GM21528 (cell line): ENCODE data around the gene CCDC175.

ENCODE experiments used
- ATAC-seq: cut with Tn5 transposase; IDR thresholded peaks from one replicate; pipeline ENCODE4 v1.9.1; 2021; ENCODE audit warnings: mild to moderate bottlenecking, moderate library complexity; ENCODE audit not compliant: unreplicated experiment, low FRiP score

CCDC175 gene

DNA sequence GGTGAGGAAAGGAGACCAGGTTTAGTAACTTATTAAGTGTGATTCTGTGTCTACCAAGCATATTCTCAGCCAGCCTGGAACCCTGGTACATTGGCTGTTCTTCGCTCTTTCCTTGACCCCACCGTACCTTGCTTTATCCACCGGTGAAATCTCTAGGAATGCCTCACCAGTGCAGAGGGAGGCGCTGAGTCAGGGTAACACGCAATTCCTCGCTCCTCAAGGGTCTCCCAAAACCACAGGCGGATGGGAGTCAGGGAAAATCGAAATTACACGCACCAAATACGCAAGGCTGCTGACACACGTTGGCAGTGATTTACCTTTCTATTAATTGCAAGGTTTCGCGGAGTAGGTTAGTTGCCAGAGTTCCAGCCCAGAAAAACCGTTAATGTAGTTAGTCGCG, 93.2 kb downstream of the CCDC175 start:
- no peak for ATAC-seq

DNA sequence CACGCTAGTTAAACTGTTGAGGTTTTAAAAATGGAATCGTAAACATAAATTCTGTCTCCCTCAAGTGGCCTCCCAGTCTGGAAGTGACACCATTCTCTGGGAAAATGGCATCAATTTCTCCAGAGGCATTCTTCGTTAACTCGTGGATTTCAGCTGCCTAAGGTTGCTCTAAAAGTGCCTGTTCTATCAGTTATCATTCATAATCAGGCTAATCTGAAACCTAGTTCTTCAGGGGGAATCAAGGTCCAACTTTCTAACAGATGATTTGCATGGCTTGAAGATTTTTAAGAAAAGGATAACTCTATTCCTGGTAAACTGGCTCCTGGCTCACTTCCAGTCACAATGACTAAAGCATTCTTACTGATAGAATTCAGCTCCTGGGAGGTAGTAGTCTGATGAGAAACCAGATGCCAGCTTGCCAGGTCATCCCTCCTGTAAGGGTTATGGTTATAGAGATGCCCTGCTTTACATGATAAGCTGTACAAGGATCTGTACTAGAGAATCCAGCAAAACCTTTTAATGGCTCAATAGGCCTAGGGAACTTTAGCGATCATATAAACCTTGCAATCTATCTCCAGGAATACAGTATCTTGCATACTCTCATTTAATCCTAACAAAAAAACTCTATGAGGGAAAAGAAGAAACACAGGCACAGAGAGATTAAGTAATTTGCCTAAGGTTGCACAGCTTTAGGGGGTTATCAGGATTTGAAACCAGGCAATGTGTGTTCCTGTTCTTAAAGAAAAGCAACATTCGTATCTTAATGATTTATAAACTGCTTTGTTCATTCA, 93.9 kb downstream of the CCDC175 start:
- no peak for ATAC-seq

DNA sequence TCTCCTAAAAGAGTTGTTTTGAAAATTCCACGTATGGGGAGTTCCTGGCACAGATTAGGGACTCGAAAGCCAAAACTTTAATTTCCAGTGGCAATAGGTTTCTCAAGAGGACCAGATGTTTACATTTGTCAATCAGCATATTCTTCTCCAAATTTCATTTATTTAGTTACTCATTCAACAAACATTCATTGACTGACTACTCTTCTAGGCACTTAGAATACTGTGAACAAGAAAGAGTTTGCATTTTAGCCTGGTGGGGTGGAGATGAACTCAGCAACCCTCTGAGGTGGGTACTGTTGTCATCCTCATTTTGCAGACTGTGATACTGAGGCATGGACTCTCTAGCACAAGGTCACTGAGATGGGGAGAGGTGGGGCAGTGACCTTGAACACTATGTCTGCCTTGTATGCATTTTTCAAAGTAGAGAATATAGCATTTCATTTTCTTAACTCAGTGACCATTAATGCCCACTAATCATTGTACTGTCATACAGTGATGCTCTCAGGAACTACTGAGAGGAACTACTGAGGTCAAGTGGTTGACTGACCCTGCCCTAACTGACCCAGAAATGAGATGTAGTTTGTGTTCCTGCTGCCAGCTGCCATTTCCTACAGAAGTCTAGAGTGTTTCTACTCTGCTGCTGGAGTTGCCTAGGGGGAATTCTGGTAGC, 94.6 kb downstream of the CCDC175 start:
- ATAC-seq = no peak

DNA sequence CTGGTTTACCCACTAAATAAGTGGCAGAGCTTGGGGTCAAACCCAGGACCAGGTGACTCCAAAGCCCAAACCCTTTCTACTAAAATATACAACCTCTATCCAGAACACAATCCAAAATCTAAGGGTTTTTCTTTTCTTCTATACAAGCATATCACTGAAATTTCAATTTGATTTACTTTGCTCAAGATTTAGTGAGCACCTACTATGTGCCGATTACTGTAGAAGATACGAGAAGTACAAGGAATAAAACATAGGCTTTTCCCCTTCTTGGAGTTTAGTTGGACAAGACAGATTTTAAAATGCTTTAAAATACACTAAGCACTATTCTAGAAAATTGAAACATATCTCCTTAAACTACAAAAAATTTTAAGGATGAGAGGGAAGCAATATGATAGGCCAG, 95.2 kb downstream of the CCDC175 start:
- ATAC-seq = no peak

DNA sequence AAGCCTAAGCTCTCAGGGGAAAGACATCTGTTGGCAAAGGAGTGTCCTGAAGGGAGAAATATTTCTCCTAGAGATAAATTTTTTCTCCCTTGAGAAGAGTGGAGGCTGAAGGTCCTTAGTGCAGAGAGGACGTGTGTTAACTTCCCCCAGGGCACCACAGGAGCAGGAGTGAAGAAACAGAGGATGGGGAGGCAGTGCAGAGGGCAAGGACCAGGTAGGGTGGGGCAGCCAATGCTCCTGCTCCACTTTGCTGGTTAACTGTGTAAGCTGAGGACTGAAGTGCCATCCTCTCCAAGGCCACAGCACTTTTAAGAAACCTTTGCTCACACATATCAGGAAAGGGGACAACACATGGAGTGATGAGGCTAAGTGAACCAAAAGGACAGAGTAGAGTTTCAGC, 96.4 kb downstream of the CCDC175 start:
- ATAC-seq = no peak

DNA sequence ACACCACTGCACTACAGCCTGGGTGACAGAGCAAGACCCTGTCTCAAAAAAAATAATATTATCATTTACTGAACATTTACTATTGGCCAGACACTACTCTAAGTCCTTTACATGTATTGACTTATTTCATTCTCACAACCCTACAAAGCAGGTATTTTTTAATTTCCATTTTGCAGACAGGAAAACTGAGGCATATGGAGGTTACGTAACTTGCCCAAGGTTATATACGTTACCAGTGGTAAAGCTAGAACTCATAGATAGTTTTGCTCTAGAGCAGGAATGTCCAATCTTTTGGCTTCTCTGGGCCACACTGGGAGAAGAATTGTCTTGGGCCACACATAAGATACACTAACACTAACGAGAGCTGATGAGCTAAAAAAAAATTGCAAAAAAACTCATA, 98.1 kb downstream of the CCDC175 start:
- no peak for ATAC-seq

DNA sequence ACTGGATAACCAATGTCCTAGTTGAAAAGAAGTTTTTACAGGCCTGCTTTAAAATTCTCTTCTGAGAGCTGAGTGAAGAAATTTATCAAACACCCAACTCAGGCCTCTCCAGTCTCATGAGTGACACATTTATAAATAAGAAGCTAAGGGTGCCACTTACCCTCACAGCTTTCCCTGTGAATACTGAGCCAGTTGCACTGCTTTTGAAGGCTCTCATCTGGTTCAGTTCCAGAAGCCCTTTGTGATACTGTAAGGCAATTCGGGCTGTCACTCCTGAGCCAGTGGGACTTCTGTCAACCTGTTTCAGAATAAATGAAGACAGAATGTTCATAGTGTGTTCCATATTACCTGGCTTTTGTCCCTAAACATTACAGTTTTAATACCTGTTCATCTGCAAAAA, 100.9 kb downstream of the CCDC175 start:
- ATAC-seq = no peak

DNA sequence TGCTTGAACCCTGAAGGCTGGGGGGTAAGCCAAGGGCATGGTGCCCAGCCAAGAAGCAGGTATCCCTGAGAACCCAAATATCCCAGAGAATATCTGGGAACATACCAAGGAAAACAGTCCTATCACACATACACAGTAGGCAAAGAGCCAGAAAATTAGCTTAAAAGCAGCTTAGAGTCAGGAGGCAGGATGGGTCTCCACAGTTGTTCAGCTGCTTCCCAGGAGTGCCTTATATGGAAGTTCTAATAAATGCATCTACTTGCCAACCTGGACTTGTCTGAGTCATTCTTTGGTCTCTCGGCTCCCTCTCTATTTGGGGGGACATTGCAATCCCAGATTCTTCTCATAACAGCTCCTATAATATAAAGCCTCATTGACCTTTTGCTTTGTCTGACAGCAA, 102.4 kb downstream of the CCDC175 start:
- ATAC-seq = no peak

DNA sequence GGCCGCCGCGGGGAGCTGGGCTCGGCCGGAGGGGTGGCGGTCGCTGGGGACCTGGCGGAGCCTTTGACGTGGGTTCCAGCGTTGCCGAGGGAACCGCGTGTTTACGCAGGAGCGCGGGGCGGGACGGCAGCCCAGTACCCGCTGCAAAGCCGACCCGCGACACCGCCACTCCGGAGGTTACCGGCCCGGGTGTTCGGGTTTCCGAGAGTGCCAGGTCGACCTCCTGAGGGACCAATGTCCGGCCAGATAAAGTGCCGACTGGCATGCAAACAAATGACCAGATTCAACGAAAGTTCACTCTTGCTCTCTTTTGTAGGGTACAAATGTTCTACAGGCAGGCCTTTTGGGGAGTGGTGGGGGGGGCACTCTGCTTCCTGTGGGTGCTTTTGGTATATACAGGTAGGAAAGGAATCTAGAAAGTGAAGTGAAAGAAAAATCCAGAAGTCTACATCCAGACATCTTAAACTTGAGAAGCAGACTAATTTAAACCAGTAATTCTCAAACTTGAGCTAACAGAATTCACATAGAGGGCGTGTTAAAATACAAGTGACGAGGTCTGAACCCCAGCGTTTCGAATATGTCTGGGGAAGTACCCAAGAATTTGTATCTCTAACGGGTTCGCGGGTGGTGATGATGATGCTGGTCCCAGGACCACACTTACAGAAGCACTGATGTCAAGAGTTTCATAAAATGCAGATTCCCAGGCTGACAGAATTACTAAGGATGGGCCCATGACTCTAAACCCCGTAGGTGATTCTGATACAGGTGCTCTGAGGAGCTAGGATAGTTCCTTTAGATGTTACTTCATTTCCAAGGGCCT, 111.1 kb downstream of the CCDC175 start, which contains the start of gene GPR135:
TSS of gene GPR135 (minus strand) at position 65 of the 820 bp plus-strand sequence. CDS start 154 bp downstream, outside the sequence.
- peak; percentile 38 for ATAC-seq

DNA sequence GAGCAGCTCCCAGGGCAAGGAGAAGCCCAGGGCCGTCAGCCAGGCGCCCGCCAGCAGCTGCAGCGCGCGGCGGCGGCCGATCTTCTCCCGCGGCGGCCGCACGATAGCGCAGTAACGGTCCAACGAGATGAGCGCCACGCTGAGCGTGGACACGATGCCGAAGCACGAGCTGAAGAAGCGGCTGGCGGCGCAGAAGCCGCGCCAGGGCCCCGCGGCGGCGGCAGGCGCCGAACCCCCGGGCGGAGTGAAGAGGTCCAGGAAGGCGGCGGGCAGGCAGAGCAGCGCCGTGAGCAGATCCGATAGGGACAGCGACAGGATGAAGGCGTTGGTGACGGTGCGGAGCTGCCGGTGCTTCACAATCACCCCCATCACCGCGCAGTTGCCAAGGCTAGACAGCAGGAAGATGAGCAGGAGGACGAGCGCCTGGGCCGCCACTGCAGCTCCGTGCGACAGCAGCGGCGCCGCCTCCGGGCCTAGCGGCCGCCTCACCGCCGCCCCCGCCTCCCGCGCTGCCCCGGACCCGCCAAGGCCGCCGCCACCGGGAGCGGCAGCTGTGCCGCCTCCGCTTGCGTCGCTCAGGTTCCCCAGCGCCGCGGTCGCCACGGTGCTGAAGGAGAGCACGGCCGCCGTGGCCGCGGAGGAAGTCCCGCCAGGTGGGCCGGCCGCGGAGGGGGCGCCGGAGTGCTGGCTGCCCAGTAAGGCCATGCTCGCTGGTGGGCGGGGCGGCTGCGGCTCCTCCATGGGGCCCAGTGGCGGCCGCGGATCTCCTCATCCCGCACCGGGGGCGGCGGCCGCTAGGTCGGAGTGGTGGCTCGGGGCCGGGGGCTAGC, 111.9 kb downstream of the CCDC175 start:
- ATAC-seq = peak; percentile 71

DNA sequence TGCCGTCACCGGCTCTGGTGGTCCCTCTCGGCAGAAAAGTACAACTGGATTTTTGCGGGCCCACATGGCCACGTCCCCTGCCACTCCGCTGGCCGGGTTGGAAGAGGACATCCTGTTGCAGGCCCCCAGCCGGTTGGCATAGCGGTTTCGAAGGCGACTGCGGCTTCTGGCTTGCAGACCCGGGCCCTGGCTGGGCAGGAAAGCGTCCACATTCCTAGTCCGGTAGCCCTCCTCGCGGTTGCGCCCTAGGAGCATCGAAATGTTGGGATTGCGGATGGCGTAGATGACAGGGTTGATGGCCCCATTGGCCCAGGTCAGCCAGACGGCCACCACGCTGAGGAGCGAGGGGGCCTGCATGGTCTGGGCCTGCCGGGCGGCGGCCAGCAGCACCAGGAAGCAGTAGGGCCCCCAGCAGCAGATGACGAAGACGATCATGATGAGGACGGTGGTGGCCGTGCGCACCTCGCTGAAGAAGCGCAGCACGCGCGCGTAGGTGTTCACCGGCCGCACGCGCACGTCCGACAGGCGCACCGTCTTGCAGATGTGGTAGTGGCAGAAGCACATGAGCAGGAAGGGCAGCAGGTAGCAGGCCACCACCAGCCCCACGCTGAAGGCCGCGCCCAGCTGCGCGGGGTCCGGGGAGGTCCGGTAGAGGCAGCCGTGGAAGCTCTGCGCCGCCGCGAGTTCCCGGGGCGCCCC, 112.7 kb downstream of the CCDC175 start:
- peak; percentile 29 for ATAC-seq

DNA sequence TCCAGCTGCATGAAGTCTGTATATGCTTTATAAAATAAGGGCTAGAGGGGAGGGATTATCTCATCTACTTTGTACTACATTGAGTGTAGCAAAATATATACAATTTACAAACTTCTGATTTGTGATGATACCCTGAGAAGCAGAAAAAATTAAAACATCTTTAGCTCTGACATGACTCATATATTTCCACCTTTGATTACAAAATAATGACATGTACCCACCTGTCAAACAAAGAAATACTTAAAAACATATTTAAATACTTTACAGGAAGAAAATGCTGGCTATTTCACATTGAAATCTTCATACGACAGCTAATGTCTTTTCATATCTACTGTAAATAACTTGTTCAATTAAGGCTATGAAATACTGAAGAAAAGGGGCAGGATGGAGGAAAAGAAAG, 114.7 kb downstream of the CCDC175 start:
- no peak for ATAC-seq

DNA sequence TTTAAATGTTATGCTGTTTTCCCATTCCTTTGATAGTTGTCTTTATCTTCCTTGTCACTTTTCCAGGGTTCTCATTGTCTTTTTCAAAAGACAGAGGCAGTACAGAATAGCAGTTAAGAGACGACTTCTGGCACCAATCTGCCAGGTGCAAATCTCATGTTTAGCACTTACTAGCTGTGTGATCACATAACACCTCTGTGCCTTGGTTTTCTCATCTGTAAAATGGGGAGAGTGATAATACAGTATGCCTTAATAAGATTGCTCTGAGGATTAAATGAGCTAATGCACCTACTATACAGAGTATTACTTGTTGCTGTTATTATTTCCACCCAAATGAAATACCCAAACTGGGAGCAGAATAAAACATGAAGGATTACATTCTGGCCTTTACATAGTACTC, 116.2 kb downstream of the CCDC175 start:
- ATAC-seq = no peak

DNA sequence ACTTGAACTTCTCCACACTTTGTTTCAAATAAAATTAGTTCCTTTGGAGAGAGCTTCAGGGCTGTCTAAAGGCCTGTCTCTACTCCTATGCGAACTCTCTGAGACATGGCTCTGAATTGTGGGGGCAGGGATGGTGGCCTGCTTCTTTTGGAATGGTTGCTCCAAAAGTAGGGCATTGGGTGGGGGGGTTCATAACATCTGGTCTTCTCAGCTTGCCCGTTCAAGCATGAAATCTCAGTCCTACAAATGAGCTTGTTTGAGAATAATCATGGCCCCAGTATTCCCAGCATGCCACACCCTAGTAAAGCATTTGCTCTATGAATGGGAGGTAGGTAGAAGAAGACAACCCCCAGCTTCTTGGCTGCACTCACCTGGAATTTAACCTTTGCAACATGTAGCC, 118.1 kb downstream of the CCDC175 start:
- no peak for ATAC-seq

DNA sequence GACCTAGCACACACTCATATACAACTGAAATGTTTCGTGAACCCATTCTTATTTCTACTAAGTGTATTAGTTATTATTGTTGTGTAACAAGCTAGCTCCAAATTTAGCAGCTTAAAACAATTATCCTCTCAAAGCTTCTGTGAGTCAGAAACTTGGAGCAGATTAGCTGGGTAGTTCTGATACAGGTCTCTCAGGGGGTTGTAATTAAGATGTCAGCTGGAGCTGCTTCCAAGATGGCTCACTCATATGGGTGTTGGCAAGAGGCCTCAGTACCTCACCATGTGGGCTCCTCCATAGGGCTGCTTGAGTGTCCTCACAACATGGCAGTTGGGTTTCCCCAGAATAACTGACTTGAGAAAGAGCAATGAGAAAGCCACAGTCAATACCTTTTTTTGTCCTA, 121.2 kb downstream of the CCDC175 start:
- no peak for ATAC-seq
